ENCODE data around the gene UBE2D2. TPM values are rescaled to one million over a fixed set of nuclear protein-coding genes. Genes with fewer than 3 reads are reported as not detected.

UBE2D2 gene
- total RNA-seq, 1 experiment from 2014 or later, result 187 TPM

GRCh38 chr5:139647506-139648204, 86.5 kb downstream of the UBE2D2 start:
- no peaks in the 10 kb centered on the region for H3K27me3 ChIP-seq
- H3K36me3 ChIP-seq, result peaks cover 24% of the 10 kb centered on the region
- H3K4me3 ChIP-seq, result peak overlapping the region; percentile 98
- no peaks in the 10 kb centered on the region for H3K9me3 ChIP-seq
- DNase-seq, result no peak

GRCh38 chr5:139648205-139649081, 87.3 kb downstream of the UBE2D2 start, which contains the start of gene CXXC5:
CXXC5 (plus strand) TSS chr5:139648349; CDS start chr5:139680524, 32,175 bp downstream.
- H3K36me3 ChIP-seq, result peaks cover 30% of the 10 kb centered on the region

GRCh38 chr5:139649082-139649991, 88.2 kb downstream of the UBE2D2 start:
- H3K9me3 ChIP-seq, result no peaks in the 10 kb centered on the region
- peaks cover 39% of the 10 kb centered on the region for H3K36me3 ChIP-seq
- DNase-seq, result peak; percentile 64
- peak overlapping the region; percentile 98 for H3K4me3 ChIP-seq
- H3K27me3 ChIP-seq, result no peaks in the 10 kb centered on the region

More at GRCh38 chr5:139648205-139649081, 87.3 kb downstream of the UBE2D2 start, which contains the start of gene CXXC5:
- Histone ChIP-seq H3K27me3 (no peaks in the 10 kb centered on the region), H3K9me3 (no peaks in the 10 kb centered on the region), H3K4me3 (peak within 1 kb of the TSS; percentile 98)
- DNase-seq, result peak; percentile 93

DNA sequence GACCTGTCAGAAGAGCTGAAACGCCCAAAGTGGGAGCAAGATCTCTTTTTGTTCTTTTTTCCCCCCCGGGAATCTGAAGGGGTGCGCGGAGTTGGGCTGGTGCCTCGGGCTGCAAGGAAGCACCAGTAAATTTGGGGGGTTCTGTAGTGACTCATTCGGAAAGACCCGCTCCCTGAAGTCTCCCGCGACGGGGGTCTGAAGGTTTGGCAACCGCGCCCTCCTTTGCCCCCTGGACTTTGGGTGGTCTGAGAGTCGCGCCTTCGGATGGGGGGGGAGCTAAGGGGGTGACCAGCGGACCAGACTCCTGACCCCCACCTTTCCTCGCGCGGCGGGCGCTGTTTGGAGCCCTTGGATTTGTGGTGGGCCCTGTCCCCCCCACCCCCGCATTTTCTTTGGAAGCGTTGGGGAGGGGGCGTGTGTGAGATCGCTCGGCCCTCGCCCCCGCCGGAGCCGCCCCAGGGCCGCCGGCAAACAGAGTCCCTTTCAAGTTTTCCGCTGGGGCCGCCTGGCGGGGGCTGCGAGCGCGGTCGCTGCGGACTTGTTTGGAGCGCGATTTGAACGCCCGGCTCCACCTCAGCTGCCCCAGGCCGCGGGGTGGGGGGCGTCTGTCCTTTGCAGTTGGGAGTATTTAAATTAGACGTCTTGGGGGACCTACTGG, 89.0 kb downstream of the UBE2D2 start:
- H3K9me3 ChIP-seq, result no peaks in the 10 kb centered on the region
- DNase-seq, result peak; percentile 53
- peak overlapping the region; percentile 98 for H3K4me3 ChIP-seq
- peaks cover 44% of the 10 kb centered on the region for H3K36me3 ChIP-seq
- H3K27me3 ChIP-seq, result no peaks in the 10 kb centered on the region

GRCh38 chr5:139650689-139651042, 89.5 kb downstream of the UBE2D2 start:
- H3K36me3 ChIP-seq, result peaks cover 44% of the 10 kb centered on the region
- no peaks in the 10 kb centered on the region for H3K9me3 ChIP-seq
- no peaks in the 10 kb centered on the region for H3K27me3 ChIP-seq
- H3K4me3 ChIP-seq, result peak overlapping the region; percentile 98
- DNase-seq, result peak; percentile 40

DNA sequence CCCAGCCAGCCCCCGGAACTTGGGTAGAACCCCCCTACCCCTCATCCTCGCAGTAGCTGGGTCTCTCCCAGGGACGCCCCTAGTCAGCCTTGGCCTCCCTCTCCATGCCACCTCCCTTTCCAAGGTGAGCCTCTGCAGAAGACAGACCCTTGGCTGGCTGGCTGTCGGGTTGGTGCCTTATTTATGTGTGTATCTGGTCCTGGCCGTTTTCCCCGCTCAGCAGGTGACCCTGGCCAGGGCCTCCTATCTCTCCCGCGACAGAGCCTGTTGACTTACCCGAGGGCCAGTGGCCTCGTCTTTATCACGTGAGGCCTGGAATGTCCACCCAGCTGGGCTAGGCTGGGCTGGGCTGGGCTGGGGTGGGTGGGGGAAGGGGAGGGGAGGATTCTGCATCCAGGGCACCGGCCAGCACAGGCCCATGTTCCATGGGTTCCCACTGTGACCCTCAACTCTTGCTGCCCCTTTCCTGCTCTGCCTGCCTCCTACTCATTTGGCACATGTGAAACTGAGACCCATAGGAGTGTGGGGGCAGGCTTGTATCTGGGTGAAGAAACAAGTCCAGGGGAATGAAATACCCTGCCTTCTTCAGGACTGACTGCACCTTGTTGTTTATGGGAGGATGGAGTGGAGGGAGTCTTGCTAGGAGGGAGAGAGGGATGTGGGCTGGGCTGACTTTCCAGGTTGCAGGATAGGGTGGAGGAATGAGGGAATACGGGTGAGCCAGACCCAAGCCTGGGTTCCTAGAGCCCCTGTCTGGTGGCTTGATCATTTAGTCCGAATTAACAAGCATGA, 90.1 kb downstream of the UBE2D2 start:
- peak overlapping the region; percentile 98 for H3K4me3 ChIP-seq
- no peaks in the 10 kb centered on the region for H3K9me3 ChIP-seq
- DNase-seq, result peak; percentile 68
- no peaks in the 10 kb centered on the region for H3K27me3 ChIP-seq
- peaks cover 44% of the 10 kb centered on the region for H3K36me3 ChIP-seq

DNA sequence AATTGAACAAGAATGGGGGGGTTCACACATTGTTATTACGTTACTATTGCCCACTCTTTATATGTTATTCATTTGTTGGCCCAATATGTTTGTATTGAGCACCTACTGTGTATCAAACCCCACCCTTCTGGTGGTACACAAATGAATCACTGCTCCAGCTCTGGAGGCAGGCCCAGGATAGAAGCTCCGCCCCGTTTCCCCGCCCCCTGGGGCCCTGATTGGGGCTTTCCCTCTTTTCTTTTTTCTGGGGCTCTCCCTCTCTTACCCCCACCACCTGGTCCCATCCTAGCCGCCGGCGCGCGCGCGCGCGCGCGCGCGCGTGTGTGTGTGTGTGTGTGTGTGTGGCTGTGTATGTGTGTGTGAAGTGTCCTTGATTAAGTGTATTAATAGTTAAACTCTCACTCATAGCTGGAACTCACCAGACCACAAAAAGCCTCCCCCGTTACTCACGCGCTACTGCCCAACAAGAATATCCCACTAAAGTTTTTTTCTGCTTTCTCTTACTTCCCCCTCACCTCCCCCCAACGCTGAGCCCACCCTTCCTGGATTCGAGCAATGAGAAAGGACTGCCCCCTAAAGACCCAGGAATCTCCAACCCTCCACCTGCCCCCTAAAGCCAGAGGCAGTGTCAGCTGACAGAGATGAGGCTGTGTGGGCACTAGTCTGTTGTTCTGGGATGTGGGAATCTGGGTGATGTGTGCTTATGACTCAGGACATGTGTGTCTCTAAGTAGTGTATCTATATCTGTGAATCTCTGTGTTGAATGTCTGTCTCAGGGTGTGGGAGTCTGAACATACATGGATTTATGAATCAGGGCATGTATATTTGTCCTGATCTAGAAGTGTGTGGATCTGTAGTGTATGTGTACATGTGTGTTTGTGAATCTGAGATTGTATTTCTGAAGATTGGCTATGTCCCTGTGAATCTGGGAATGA, 91.0 kb downstream of the UBE2D2 start:
- peak overlapping the region; percentile 98 for H3K4me3 ChIP-seq
- H3K36me3 ChIP-seq, result peaks cover 51% of the 10 kb centered on the region
- H3K27me3 ChIP-seq, result no peaks in the 10 kb centered on the region
- no peaks in the 10 kb centered on the region for H3K9me3 ChIP-seq
- DNase-seq, result peak; percentile 89

- peaks cover 54% of the 10 kb centered on the region for H3K36me3 ChIP-seq
- peak overlapping the region; percentile 98 for H3K4me3 ChIP-seq
Measured at GRCh38 chr5:139652788-139653241, 91.7 kb downstream of the UBE2D2 start.

DNA sequence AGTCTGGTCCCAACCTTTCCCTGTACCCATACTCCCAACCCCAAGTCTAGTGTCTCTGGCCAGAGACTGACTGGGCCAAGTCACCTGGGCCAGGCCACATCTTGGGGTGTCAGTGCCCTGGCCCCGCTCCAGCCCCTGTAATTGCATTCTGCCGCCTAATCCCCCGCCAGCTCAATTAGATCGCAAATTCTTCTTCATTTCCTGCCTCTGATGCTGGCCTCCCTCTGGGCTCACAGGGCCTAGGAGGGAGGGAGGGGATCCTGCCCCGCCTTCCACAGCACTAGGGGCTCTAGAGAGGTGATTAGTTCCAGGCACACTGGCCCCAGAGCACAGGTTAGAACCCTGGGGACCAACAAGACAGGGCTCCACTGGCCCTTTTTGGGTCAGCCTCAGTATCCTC, 92.5 kb downstream of the UBE2D2 start:
- Histone ChIP-seq H3K9me3 (no peaks in the 10 kb centered on the region), H3K4me3 (no peak overlapping the region; the same call in 1 of the 2 replicates), H3K27me3 (no peaks in the 10 kb centered on the region), H3K36me3 (peaks cover 54% of the 10 kb centered on the region)
- no peak for DNase-seq

More at GRCh38 chr5:139652788-139653241, 91.7 kb downstream of the UBE2D2 start:
- no peaks in the 10 kb centered on the region for H3K9me3 ChIP-seq
- no peaks in the 10 kb centered on the region for H3K27me3 ChIP-seq
- DNase-seq, result no peak

DNA sequence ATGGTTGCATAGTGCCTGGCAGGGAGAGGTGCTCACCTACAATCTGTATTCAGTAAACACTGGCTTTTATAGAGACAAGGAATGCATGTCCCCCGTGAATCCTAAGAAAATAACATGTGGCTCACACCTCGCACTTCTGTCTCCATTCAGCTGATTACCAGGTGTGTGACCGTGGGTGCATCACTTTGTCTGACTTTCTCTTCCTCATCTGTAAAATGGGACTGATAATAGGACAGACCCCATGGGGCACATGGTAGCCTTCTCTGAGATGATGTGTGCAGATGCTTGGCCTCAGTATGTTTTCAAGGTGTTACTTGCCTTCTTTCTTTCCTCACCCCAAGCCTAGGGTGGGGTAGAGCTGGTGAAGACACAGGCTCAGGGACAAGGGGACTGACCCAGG, 93.3 kb downstream of the UBE2D2 start:
- DNase-seq, result no peak
- no peak overlapping the region for H3K4me3 ChIP-seq
- no peaks in the 10 kb centered on the region for H3K9me3 ChIP-seq
- no peaks in the 10 kb centered on the region for H3K27me3 ChIP-seq
- H3K36me3 ChIP-seq, result peaks cover 49% of the 10 kb centered on the region

- Histone ChIP-seq H3K4me3 (no peak overlapping the region), H3K27me3 (no peaks in the 10 kb centered on the region), H3K36me3 (peaks cover 44% of the 10 kb centered on the region), H3K9me3 (no peaks in the 10 kb centered on the region)
- DNase-seq, result no peak
Measured at GRCh38 chr5:139654871-139655491, 93.8 kb downstream of the UBE2D2 start.

- DNase-seq, result peak; percentile 94
- Histone ChIP-seq H3K4me3 (0 out of 2 replicates have a peak overlapping the region, but pooled peaks have one; percentile 1), H3K9me3 (no peaks in the 10 kb centered on the region), H3K36me3 (peaks cover 36% of the 10 kb centered on the region), H3K27me3 (no peaks in the 10 kb centered on the region)
Measured at GRCh38 chr5:139655727-139656271, 94.7 kb downstream of the UBE2D2 start.

GRCh38 chr5:139657363-139658321, 96.5 kb downstream of the UBE2D2 start:
- peak; percentile 73 for DNase-seq

More at GRCh38 chr5:139657363-139658321, 96.5 kb downstream of the UBE2D2 start:
- peaks cover 44% of the 10 kb centered on the region for H3K36me3 ChIP-seq
- peak overlapping the region; percentile 44; the same call in 1 of the 2 replicates for H3K4me3 ChIP-seq
- H3K9me3 ChIP-seq, result no peaks in the 10 kb centered on the region
- no peaks in the 10 kb centered on the region for H3K27me3 ChIP-seq
